Measurements from ENCODE around the gene CCDC63.
"Not testable (repeated sequence)": the region's sequence is repeated elsewhere in the genome, so short reads cannot be mapped to it uniquely, and the experiment has no call there.

Gene CCDC63

GRCh38 chr12:110844551-110845338 lies 2.0 kb upstream of the CCDC63 start:
- no peak for DNase-seq

- DNase-seq, result no peak
These were observed 1.5 kb upstream of the CCDC63 start for GRCh38 chr12:110845339-110845682.

DNA sequence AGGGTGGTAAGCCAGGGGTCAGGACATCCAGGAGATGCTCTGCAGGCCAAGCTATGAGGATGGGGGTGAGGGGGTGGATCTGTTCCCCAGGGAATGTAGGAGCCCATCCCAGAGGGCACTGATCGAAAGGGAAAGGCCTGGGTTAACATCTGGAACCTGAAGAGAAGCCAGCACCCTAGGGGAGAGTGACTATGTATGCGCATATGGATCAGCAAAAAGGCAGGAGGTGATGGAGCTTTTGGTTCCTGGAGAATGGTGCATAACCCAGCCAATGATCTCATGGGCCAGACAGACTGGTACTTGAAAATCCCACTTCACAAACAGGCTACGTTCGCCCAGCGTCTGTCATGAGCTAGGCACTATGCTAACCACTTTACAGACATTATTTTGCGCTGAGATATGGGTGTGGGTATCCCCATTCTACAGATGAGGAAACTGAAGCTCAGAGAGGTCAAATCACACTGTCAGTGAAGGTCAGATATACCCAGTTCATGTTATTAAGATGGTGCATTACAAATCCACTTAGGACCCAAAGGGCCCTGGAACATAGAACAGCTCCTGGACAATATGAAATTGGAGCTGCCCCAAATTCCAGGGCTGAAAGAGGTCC lies 1.6 kb downstream of the CCDC63 start:
- no peak for DNase-seq

DNA sequence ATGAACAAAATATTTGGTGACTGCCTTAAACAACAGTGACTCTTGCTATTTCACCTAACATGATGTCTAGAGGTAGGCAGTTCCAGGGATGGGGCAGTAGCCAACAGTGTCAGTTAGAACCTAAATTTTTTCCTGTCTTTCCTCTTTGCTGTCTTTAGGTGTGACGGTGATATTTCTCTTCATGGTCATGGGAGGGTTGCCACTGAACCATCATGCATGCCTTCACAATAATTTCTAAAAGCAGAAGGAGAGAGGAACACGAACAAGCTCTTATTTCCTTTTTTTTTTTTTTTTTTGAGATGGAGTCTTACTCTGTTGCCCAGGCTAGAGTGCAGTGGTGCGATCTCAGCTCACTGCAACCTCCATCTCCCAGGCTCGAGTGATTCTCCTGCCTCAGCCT lies 2.4 kb downstream of the CCDC63 start:
- no peak for DNase-seq

DNA sequence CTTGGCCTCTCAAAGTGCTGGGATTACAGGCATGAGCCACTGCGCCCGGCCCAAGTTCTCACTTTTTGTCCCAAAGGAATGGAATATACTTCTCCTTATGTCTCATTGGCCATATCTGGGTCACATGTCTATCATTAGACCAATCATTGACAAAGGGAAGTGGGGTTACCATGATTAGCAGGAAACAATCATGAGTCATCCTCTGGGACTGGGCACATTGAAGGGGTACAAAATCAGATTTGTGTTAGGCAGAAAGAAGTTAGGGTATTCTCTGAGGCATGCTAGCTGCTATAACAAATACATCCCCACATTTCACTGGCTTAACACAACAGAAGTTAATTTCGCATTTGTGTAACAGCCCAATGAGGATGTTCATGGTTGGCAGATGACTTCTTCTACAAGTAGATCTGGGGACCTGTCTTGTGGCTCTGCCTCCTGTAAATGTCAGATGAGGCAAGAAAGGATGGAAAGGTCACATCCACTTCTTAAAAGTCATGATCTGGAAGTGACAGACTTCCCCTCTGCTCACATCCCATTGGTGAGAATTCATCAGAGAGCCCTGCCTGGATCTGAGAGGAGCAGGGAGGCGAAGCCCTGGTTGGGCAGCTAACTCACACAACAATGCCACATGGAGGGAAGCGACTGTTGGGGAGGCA lies 3.1 kb downstream of the CCDC63 start:
- DNase-seq, result no peak

- no peak for DNase-seq
These were observed 4.0 kb downstream of the CCDC63 start for GRCh38 chr12:110850762-110851161.

DNA sequence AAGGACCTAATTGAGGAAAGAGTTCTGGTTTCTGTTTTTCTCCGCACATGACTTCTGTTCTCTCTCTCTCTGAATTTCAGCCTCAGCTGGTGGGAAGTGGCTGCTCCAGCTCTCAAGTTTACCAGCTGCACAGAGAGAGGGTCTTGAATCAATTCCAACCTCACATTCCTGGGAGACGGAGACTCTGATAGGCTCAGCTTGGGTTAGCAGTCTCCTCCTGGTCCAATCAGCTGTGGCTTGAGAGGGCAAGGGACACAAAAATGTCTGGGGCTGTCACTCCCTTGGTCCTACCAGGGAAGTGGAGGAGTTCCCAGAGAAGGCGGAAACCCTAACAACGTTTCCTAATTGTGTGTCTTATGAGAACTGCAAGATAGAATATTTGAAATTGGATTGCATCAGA lies 7.0 kb downstream of the CCDC63 start:
- no peak for DNase-seq

- no peak for DNase-seq
These were observed 9.8 kb downstream of the CCDC63 start for GRCh38 chr12:110856542-110856941.

- DNase-seq, result no peak
These were observed 10.7 kb downstream of the CCDC63 start for GRCh38 chr12:110857528-110857927.

DNA sequence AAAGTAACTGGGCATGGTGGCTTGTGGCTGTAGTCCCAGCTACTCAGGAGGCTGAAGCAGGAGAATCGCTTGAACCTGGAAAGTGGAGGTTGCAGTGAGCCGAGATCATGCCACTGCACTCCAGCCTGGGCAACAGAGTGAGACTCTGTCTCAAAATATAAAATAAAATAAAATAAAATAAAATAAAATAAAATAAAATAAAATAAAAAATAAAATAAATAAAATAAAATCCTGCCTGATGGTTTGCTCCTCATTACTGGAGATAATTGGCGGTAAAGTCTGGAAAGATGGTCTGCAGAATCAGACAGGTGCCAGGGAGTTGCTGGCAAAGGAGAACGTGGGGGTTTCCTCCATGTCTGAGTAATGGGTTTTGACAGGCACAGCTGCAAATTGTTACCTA lies 11.2 kb downstream of the CCDC63 start:
- DNase-seq, result not testable (repeated sequence)

DNA sequence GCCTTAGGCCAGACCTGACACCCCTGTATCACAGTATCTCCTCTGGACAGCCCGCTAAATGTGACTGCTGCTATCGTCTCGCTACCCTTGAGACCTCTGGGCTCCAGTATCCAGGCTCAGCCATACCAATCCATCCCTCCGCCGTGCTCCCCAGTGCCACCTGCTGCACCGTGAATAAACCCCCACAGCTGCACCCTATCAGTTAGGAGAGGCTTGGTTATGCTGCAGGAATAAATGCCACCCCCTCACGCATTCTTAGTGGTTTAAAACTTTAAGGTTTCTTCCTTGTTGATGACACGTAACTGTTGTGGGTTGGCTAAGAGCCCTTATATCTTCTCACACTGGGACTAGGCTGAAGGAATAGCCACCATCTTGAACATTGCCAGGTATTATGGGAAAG lies 12.1 kb downstream of the CCDC63 start:
- DNase-seq, result no peak

- DNase-seq, result no peak
These were observed 14.1 kb downstream of the CCDC63 start for GRCh38 chr12:110860833-110861296.

- no peak for DNase-seq
These were observed 14.9 kb downstream of the CCDC63 start for GRCh38 chr12:110861729-110862128.

- no peak for DNase-seq
These were observed 15.5 kb downstream of the CCDC63 start for GRCh38 chr12:110862329-110862728.

- DNase-seq, result no peak
These were observed 16.4 kb downstream of the CCDC63 start for GRCh38 chr12:110863161-110863560.

DNA sequence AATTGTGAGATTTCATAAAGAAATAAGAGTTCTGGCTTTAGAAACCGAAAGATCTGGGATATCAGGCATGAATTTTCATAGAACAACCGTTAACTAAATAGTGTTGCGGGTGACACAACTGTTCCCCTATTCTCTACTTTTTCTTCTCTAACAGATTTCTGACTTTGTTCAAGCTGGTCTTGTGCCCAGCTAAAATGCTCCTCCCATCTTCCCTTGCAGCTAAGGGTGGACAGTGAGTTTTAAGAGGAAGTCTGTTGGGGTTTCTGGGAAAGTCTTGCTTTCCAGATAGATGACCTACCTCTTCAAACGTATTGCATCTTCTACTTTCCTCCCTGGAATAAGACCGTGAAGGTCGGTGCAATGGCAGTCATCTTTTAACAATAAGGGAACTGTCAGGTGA lies 18.7 kb downstream of the CCDC63 start:
- no peak for DNase-seq

DNA sequence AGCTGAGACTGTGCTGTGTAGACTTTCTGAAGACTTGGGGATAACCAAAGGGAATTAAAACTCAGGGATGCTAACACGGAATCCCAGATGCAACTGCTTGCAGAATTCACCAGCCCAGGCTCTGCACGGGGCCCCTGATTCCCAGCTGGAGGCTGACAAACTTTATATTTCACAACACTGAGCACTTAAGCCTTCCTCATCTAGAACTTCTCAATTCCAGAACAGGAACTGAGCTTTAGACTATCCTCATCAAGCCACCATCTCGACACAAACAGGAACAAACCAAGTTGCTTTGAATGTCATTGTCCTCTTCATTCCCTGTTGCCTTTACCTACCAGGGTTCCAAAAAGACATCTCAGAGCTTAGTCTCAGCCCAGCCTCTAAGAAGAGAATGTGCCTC lies 22.2 kb downstream of the CCDC63 start:
- no peak for DNase-seq

- no peak for DNase-seq
These were observed 23.0 kb downstream of the CCDC63 start for GRCh38 chr12:110869803-110870202.

DNA sequence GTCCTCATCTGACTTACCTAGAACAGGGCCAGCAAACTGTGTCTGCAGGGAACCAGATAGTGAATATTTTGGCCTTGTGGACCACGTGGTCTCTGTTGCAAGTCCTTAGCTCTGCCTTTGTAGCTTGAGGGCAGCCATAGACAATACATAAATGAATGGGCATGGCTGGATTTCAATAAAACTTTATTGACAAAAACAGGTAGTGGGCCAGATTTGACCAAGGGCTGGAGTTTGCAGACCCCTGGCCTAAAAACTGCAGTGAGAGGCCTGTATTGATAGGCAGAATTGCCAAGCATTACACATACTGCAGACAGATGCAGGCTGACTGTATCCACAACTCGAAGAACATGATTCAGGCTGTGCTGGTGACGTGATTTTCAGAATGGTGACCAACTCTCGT lies 25.3 kb downstream of the CCDC63 start:
- no peak for DNase-seq

GRCh38 chr12:110874351-110874750 lies 27.6 kb downstream of the CCDC63 start:
- no peak for DNase-seq

GRCh38 chr12:110874781-110875180 lies 28.0 kb downstream of the CCDC63 start:
- no peak for DNase-seq

- no peak for DNase-seq
These were observed 33.9 kb downstream of the CCDC63 start for GRCh38 chr12:110880651-110881050.

DNA sequence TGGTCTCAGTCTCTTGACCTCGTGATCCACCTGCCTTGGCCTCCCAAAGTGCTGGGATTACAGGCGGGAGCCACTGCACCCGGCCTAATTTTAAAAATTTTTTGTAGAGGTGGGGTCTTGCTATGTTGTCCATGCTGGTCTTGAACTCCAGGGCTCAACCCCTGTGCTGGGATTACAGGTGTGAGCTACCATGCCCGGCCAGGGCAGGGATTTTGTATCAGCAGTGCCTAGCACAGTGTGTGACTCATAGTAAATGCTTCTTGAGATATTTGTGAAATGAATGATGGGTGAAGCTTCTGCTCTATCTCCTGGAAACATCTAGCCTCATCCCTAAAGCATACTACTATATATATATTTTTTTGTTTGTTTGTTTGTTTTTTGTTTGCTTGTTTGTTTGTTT lies 36.5 kb downstream of the CCDC63 start:
- DNase-seq, result no peak
